Prostate gland (tissue), 2 donors: ENCODE data around the gene CTAG1A.
"Not testable (repeated sequence)": the region's sequence is repeated elsewhere in the genome, so short reads cannot be mapped to it uniquely, and the experiment has no call there.

ENCODE experiments used
- POLR2A ChIP-seq: fragments of 450-650 bp; IDR thresholded peaks from one replicate; pipeline ENCODE4 v1.6.1; 2016; ENCODE audit warnings: antibody characterized with exemption, mild to moderate bottlenecking
- POLR2AphosphoS5 ChIP-seq: sonication (generic); formaldehyde crosslinking; IDR thresholded peaks from one replicate; pipeline ENCODE4 v1.6.1; 2017; ENCODE audit warnings: antibody characterized with exemption
- TF ChIP-seq, protein P1 (sequence below), 4 experiments: fragments of 200-600 bp in 2 of 4; fragments of 450-650 bp in 2 of 4; sonication (generic) in 2 of 4; IDR thresholded peaks; 1 replicate in 3 of 4; 2 replicates in 1 of 4; pipeline ENCODE4 v1.5.1; 2016 to 2019; ENCODE audit warnings: antibody characterized with exemption in 4 of 4, mild to moderate bottlenecking in 2 of 4, moderate library complexity in 2 of 4

DNA sequence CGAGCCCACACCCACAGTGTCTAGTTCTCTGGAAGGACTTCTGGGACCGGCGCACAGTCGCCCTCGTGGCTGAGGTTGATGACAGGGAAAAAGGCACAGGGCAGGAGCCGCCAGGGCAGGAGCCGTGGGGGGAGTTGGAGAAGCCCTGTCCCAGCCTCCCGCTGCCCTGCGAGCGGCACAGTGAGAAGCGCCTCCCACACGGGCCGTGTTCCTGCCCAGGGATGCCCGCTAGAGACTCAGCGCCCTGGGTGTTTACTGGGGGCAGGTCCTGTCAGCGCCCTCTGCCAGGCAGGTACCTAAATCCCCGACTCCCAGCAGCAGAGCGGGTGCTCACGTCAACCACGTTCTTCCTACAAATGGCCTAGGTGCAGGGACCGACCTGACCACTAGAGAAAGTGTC is 26.0 kb upstream of the CTAG1A start:
- TF ChIP-seq, protein P1, sequence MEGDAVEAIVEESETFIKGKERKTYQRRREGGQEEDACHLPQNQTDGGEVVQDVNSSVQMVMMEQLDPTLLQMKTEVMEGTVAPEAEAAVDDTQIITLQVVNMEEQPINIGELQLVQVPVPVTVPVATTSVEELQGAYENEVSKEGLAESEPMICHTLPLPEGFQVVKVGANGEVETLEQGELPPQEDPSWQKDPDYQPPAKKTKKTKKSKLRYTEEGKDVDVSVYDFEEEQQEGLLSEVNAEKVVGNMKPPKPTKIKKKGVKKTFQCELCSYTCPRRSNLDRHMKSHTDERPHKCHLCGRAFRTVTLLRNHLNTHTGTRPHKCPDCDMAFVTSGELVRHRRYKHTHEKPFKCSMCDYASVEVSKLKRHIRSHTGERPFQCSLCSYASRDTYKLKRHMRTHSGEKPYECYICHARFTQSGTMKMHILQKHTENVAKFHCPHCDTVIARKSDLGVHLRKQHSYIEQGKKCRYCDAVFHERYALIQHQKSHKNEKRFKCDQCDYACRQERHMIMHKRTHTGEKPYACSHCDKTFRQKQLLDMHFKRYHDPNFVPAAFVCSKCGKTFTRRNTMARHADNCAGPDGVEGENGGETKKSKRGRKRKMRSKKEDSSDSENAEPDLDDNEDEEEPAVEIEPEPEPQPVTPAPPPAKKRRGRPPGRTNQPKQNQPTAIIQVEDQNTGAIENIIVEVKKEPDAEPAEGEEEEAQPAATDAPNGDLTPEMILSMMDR (IDR thresholded peaks at IDR 0.05): not testable (repeated sequence)
- TF ChIP-seq POLR2AphosphoS5, POLR2A: not testable (repeated sequence)
